ENCODE measurements around the gene IVNS1ABP.

IVNS1ABP gene

DNA sequence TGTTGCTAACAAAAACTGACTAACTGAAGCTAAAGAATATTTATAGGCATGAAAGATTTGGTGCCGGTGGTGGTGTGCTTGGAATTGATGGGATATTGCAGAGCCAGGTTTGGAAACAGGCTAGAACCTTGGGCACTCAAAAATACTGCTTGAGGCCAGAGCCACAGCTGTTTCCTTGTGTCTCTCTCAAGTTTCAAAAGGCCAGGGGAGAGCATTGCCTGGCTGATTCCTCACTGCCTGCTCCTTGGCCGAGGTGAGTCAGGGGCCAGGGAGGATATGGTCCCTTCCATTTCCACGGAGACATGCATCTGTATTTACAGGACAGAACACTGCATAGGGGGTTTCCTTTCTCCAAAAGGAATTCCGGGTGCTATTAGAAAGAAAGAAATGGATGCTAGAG is 36.1 kb upstream of the IVNS1ABP start:
- TF ChIP-seq, protein P1, sequence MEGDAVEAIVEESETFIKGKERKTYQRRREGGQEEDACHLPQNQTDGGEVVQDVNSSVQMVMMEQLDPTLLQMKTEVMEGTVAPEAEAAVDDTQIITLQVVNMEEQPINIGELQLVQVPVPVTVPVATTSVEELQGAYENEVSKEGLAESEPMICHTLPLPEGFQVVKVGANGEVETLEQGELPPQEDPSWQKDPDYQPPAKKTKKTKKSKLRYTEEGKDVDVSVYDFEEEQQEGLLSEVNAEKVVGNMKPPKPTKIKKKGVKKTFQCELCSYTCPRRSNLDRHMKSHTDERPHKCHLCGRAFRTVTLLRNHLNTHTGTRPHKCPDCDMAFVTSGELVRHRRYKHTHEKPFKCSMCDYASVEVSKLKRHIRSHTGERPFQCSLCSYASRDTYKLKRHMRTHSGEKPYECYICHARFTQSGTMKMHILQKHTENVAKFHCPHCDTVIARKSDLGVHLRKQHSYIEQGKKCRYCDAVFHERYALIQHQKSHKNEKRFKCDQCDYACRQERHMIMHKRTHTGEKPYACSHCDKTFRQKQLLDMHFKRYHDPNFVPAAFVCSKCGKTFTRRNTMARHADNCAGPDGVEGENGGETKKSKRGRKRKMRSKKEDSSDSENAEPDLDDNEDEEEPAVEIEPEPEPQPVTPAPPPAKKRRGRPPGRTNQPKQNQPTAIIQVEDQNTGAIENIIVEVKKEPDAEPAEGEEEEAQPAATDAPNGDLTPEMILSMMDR (IDR thresholded peaks at IDR 0.05; ENCODE audit: extremely low read depth, insufficient read depth, missing control alignments): no peak
- in situ Hi-C loops (cut with MboI; ENCODE audit: low pct_unique_long_range_greater_than_20kb, low sequenced_read_pairs, unreplicated experiment): no loop called here

DNA sequence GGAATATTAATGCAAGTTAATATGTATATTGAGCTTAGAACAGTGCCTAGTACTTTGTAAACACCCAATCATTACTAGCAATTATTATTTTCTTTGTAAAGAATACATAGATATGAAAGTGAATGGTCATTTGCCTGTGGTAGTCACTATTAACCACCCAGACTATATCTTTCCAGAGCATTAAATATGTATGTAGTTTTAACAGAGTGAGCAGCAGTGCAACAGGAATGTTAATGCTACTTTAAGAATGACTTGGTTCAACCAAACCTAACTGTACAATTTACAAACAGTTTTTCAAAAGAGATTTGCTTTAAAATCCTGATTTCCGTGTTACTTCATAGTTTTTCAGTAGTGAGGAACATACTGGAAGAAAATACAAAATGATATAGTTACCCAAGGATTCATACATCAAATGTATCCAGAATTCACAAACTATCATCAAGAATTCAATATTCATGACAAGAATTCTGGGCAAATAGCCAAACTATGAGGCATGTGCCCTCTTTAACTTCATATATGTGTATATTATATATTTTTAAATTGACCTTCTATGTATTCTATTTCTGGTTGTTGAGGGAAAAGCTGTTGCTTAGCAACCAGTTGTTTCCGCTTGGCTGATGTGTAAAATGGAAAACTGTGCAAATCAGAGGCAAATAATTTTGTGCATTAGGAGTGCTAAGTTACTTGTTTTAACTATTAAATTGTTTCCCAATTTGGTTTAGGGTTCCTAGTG is 34.9 kb upstream of the IVNS1ABP start:
- in situ Hi-C loops (cut with MboI; ENCODE audit: low pct_unique_long_range_greater_than_20kb, low sequenced_read_pairs, unreplicated experiment): no loop called here
- TF ChIP-seq, protein P1 (IDR thresholded peaks at IDR 0.05; ENCODE audit: extremely low read depth, insufficient read depth, missing control alignments): no peak
- DNase-seq (ENCODE audit: low spot score): no peak

More for the DNA sequence above, 36.1 kb upstream of the IVNS1ABP start:
- DNase-seq (ENCODE audit: low spot score): no peak

DNA sequence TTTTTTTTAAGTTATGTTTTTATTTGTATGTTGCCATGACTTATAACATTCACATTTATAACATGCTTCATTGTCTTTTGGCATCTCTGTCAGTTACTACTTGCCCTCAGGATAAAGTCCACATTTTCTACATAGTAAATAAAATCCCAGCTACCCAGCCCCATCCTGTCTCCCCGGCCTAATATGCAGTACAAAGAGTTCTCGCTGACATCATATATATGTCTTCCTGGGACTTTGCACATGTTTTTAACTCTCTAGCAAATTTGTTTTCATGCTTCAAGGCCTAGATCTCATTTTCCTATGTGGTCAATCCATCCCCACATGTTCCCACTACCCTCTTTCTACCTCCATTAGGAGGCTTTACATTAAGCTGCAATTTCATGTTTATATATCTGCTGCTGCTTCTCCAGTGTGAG is 33.0 kb upstream of the IVNS1ABP start:
- TF ChIP-seq, protein P1 (IDR thresholded peaks at IDR 0.05; ENCODE audit: extremely low read depth, insufficient read depth, missing control alignments): no peak
- DNase-seq (ENCODE audit: low spot score): no peak
- in situ Hi-C loops (cut with MboI; ENCODE audit: low pct_unique_long_range_greater_than_20kb, low sequenced_read_pairs, unreplicated experiment): no loop called here

DNA sequence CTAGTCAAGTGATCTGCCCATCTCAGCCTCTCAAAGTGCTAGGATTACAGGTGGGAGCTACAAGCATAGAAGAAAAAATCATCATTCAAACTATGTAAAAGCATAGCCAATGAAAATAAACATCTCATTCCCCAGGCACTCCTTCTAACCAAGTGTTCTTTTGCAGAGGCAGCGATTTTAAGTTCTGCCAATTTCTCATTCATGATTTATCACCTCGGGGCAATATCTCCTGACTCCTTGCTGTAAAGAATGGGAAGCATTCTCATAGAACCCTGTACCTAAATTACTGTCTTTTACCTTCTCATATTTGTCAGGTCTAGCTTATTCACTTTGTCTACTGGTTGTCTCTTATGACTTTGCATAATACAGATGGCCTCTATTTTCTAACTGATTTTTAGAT is 32.5 kb upstream of the IVNS1ABP start:
- in situ Hi-C loops (cut with MboI; ENCODE audit: low pct_unique_long_range_greater_than_20kb, low sequenced_read_pairs, unreplicated experiment): no loop called here
- TF ChIP-seq, protein P1 (IDR thresholded peaks at IDR 0.05; ENCODE audit: extremely low read depth, insufficient read depth, missing control alignments): no peak
- no peak for DNase-seq (ENCODE audit: low spot score)

DNA sequence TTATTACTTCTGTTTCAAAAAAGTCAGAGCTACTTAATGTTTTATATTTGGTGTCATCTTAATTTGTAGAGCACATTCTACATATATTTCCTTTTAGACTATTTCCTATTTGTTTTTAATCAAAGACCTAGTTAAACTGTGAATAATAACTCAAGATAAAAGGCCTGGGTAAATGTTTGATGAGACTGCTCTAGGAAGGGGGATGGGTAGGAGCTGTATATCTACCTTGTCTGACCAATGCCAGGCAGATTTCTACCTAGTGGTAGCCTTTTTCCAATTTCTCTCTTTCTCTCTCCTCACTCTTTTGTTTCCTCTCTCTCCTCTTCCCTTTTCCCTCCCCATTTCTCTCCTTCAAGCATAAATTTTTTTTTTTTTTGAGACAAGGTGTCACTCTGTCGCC is 31.9 kb upstream of the IVNS1ABP start:
- TF ChIP-seq, protein P1 (IDR thresholded peaks at IDR 0.05; ENCODE audit: extremely low read depth, insufficient read depth, missing control alignments): no peak

DNA sequence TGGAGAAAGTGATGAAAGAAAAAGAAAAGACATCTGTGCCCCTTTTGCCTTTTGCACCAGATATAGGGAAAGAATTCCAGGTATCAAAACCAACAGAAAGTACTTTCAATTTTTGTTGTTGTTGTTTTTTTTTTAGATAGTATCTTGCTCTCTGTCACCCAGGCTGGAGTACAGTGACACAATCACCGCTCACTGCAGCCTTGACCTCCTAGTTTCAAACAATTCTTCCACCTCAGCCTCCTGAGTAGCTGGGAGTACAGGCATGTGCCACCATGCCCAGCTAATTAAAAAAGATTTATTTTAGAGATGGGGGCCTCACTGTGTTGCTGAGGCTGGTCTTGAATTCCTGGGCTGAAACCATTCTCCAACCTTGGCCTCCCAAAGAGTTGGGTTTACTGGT is 31.3 kb upstream of the IVNS1ABP start:
- no peak for DNase-seq (ENCODE audit: low spot score)
- in situ Hi-C loops (cut with MboI; ENCODE audit: low pct_unique_long_range_greater_than_20kb, low sequenced_read_pairs, unreplicated experiment): no loop called here
- TF ChIP-seq, protein P1 (IDR thresholded peaks at IDR 0.05; ENCODE audit: extremely low read depth, insufficient read depth, missing control alignments): no peak

More for the DNA sequence above, 31.9 kb upstream of the IVNS1ABP start:
- in situ Hi-C loops (cut with MboI; ENCODE audit: low pct_unique_long_range_greater_than_20kb, low sequenced_read_pairs, unreplicated experiment): no loop called here
- no peak for DNase-seq (ENCODE audit: low spot score)
